HEK293 (cell line): ENCODE results near the gene PLEKHD1.
A peak's percentile ranks its signal among the peaks of the same experiment; 100 is the strongest.

Experiments used
- CTCF ChIA-PET: fragments of 350-600 bp; formaldehyde crosslinking; extraction: SDS; loops from one replicate; lab custom pipeline; 2021; ENCODE audit warnings: antibody characterized with exemption; lab: Yijun Ruan, JAX
- POLR2A ChIA-PET: fragments of 300-600 bp; formaldehyde crosslinking; extraction: SDS; loops from one replicate; lab custom pipeline; 2020; ENCODE audit warnings: antibody characterized with exemption, inconsistent platforms; lab: Yijun Ruan, JAX
- H3K27ac ChIP-seq: fragments of 200-500 bp; sonication (Bioruptor generic); 2 replicates; pipeline ENCODE4 v1.5.1; 2014; ENCODE audit warnings: low read depth, low read length, control low read depth, inconsistent platforms; ENCODE audit errors: extremely low read depth
- H3K36me3 ChIP-seq, 2 experiments: fragments of 200-500 bp in 1 of 2; sonication (Bioruptor generic) in 1 of 2; 1 replicate in 1 of 2; 2 replicates in 1 of 2; pipeline ENCODE4 v1.5.1; 2014 to 2017; ENCODE audit warnings: inconsistent platforms in 2 of 2, low read length in 2 of 2; ENCODE audit not compliant: control insufficient read depth in 2 of 2, insufficient read depth in 1 of 2
- H3K4me1 ChIP-seq: fragments of 200-500 bp; sonication (Bioruptor generic); 2 replicates; pipeline ENCODE4 v1.5.1; 2014; ENCODE audit warnings: mild to moderate bottlenecking, low read length, inconsistent platforms; ENCODE audit not compliant: control insufficient read depth, insufficient read depth
- H3K4me3 ChIP-seq: 2 replicates; pipeline ENCODE4 v1.5.1; 2011; ENCODE audit warnings: low read depth, mild to moderate bottlenecking, control low read depth, low read length, moderate library complexity
- H3K9me3 ChIP-seq: fragments of 200-500 bp; sonication (Bioruptor generic); 2 replicates; pipeline ENCODE4 v1.5.1; 2014; ENCODE audit warnings: low read depth, low read length, inconsistent platforms; ENCODE audit not compliant: control insufficient read depth, insufficient read depth
- ELK4 ChIP-seq: IDR thresholded peaks from 2 replicates; pipeline ENCODE4 v1.6.1; 2011; ENCODE audit warnings: mild to moderate bottlenecking, low read depth, low read length, borderline replicate concordance
- HOXA7 ChIP-seq: sonication (generic); formaldehyde crosslinking; IDR thresholded peaks from 2 replicates; pipeline ENCODE4 v1.8.1; 2022; ENCODE audit warnings: missing genetic modification reagents, borderline replicate concordance
- IKZF3 ChIP-seq: fragments of 450-650 bp; IDR thresholded peaks from 2 replicates; pipeline ENCODE4 v1.5.0; 2018; ENCODE audit warnings: missing biosample characterization, mild to moderate bottlenecking, missing genetic modification characterization, moderate library complexity
- KLF10 ChIP-seq: fragments of 450-650 bp; IDR thresholded peaks from 2 replicates; pipeline ENCODE4 v1.5.1; 2018; ENCODE audit warnings: missing biosample characterization, mild to moderate bottlenecking, missing genetic modification characterization
- PRDM10 ChIP-seq: fragments of 450-650 bp; formaldehyde crosslinking; IDR thresholded peaks from 2 replicates; pipeline ENCODE4 v1.5.1; 2016; ENCODE audit warnings: missing biosample characterization, missing genetic modification characterization
- SCRT1 ChIP-seq: fragments of 450-650 bp; formaldehyde crosslinking; IDR thresholded peaks from 2 replicates; pipeline ENCODE4 v1.5.1; 2016; ENCODE audit warnings: missing biosample characterization, missing genetic modification characterization, borderline replicate concordance
- YY1 ChIP-seq: fragments of 450-650 bp; formaldehyde crosslinking; IDR thresholded peaks from 2 replicates; pipeline ENCODE4 v1.5.1; 2018; ENCODE audit warnings: missing biosample characterization, missing genetic modification characterization
- ZBTB11 ChIP-seq: fragments of 450-650 bp; formaldehyde crosslinking; conservative IDR thresholded peaks from 2 replicates; pipeline ENCODE4 v1.5.1; 2016; ENCODE audit warnings: low read depth, missing biosample characterization, missing genetic modification characterization
- ZNF114 ChIP-seq: fragments of 450-650 bp; formaldehyde crosslinking; IDR thresholded peaks from 2 replicates; pipeline ENCODE4 v1.5.0; 2017; ENCODE audit warnings: missing biosample characterization, missing genetic modification characterization
- ZNF148 ChIP-seq: fragments of 450-650 bp; formaldehyde crosslinking; IDR thresholded peaks from 2 replicates; pipeline ENCODE4 v1.5.0; 2017; ENCODE audit warnings: missing biosample characterization, missing genetic modification characterization, borderline replicate concordance
- ZNF2 ChIP-seq: fragments of 450-650 bp; formaldehyde crosslinking; IDR thresholded peaks from 2 replicates; pipeline ENCODE4 v1.5.1; 2016; ENCODE audit warnings: missing biosample characterization, missing genetic modification characterization
- ZNF311 ChIP-seq: fragments of 450-650 bp; formaldehyde crosslinking; IDR thresholded peaks from 2 replicates; pipeline ENCODE4 v1.5.1; 2017; ENCODE audit warnings: missing biosample characterization, missing genetic modification characterization, borderline replicate concordance
- ZNF354C ChIP-seq: fragments of 450-650 bp; formaldehyde crosslinking; IDR thresholded peaks from 2 replicates; pipeline ENCODE4 v1.5.1; 2016; ENCODE audit warnings: missing biosample characterization, missing genetic modification characterization, low read depth, borderline replicate concordance
- ZNF610 ChIP-seq: fragments of 450-650 bp; formaldehyde crosslinking; IDR thresholded peaks from 2 replicates; pipeline ENCODE4 v1.5.1; 2016; ENCODE audit warnings: missing biosample characterization, missing genetic modification characterization, borderline replicate concordance
- ZNF629 ChIP-seq: fragments of 450-650 bp; formaldehyde crosslinking; IDR thresholded peaks from 2 replicates; pipeline ENCODE4 v1.5.1; 2017; ENCODE audit warnings: missing biosample characterization, missing genetic modification characterization
- ZNF768 ChIP-seq: fragments of 450-650 bp; formaldehyde crosslinking; IDR thresholded peaks from 2 replicates; pipeline ENCODE4 v1.5.1; 2018; ENCODE audit warnings: missing biosample characterization, mild to moderate bottlenecking, missing genetic modification characterization
- ZNF830 ChIP-seq: fragments of 450-650 bp; IDR thresholded peaks from 2 replicates; pipeline ENCODE4 v1.5.0; 2018; ENCODE audit warnings: missing biosample characterization, missing genetic modification characterization, low read depth, mild to moderate bottlenecking, moderate library complexity
- ZSCAN18 ChIP-seq: fragments of 450-650 bp; formaldehyde crosslinking; IDR thresholded peaks from 2 replicates; pipeline ENCODE4 v1.5.1; 2016; ENCODE audit warnings: missing biosample characterization, missing genetic modification characterization

PLEKHD1 gene

GRCh38 chr14:69574954-69575295, 90.4 kb downstream of the PLEKHD1 start:
- Histone ChIP-seq H3K9me3 (no peaks in the 10 kb centered on the region), H3K36me3 (no peaks in the 10 kb centered on the region), H3K4me3 (no peak overlapping the region), H3K4me1 (peaks cover 3% of the 10 kb centered on the region), H3K27ac (no peak overlapping the region)
- ChIA-PET POLR2A (no interaction called here), CTCF (interaction anchor here (0.6 to 4.7 kb wide), 25 partner anchors 9 to 1242 kb away, joined by 3 to 31 read pairs (median 4); no protein-coding TSS in a partner anchor)
- TF ChIP-seq YY1 (no peak), IKZF3 (tag by site-specific recombination) (no peak), ZNF148 (tag by site-specific recombination) (no peak), ELK4 (no peak), KLF10 (0 out of 2 replicates have a peak, but pooled peaks have one; percentile 18)

- ChIA-PET POLR2A (no interaction called here), CTCF (interaction anchor here (0.8 to 2.0 kb wide), 11 partner anchors 7 to 224 kb away, joined by 3 to 11 read pairs (median 3); no protein-coding TSS in a partner anchor)
- no peak overlapping the region for H3K27ac ChIP-seq
- no peaks in the 10 kb centered on the region for H3K36me3 ChIP-seq
- no peaks in the 10 kb centered on the region for H3K9me3 ChIP-seq
- no peaks in the 10 kb centered on the region for H3K4me1 ChIP-seq
- TF ChIP-seq ZNF768 (tag by site-specific recombination) (0 out of 2 replicates have a peak, but pooled peaks have one; percentile 53), ZNF114 (no peak), ZNF354C (tag by site-specific recombination) (no peak)
- H3K4me3 ChIP-seq = no peak overlapping the region
Observed at GRCh38 chr14:69579476-69579875, 94.9 kb downstream of the PLEKHD1 start.

GRCh38 chr14:69580009-69580577, 95.6 kb downstream of the PLEKHD1 start:
- no peaks in the 10 kb centered on the region for H3K4me1 ChIP-seq
- H3K27ac ChIP-seq = no peak overlapping the region
- H3K9me3 ChIP-seq = no peaks in the 10 kb centered on the region
- H3K36me3 ChIP-seq = no peaks in the 10 kb centered on the region
- POLR2A ChIA-PET = no interaction called here
- no peak overlapping the region for H3K4me3 ChIP-seq
- CTCF ChIA-PET = interaction anchor here (0.8 to 2.0 kb wide), 13 partner anchors 8 to 494 kb away, joined by 3 to 11 read pairs (median 4); no protein-coding TSS in a partner anchor
- no peak for TF ChIP-seq ZNF311 (tag by site-specific recombination)
- TF ChIP-seq ZNF629 = 0 out of 2 replicates have a peak, but pooled peaks have one; percentile 17
- TF ChIP-seq PRDM10 (tag by site-specific recombination) = peak; percentile 56; the same call in 1 of the 2 replicates
- TF ChIP-seq ZNF2 (tag by site-specific recombination) = peak; percentile 59; the same call in 1 of the 2 replicates
- no peak for TF ChIP-seq ZNF830 (tag by site-specific recombination)
- TF ChIP-seq ZBTB11 (tag by site-specific recombination) = no peak
- TF ChIP-seq ZSCAN18 (tag by site-specific recombination) = no peak
- no peak for TF ChIP-seq SCRT1 (tag by site-specific recombination)
- TF ChIP-seq HOXA7 (CRISPR knock-in tag) = no peak
- no peak for TF ChIP-seq ZNF610 (tag by site-specific recombination)
